OCI-LY7 (cell line): ENCODE data around the gene CSKMT. TPM values are rescaled to one million over a fixed set of nuclear protein-coding genes. Genes with fewer than 3 reads are reported as not detected.
"Not testable (repeated sequence)": the region's sequence is repeated elsewhere in the genome, so short reads cannot be mapped to it uniquely, and the experiment has no call there.

Source experiments
- BruUV-seq: library from RNA; stranded (reverse); fragments of 400-500 nt; replicated peaks from 2 replicates; lab custom pipeline; 2021; lab: Mats Ljungman, UMichigan
- CTCF ChIA-PET: fragments of 300-600 bp; sonication (Branson Sonifier 250); formaldehyde crosslinking; loops from one replicate; lab custom pipeline; 2022; ENCODE audit warnings: antibody characterized with exemption; ENCODE audit not compliant: unreplicated experiment; lab: Charles Lee
- POLR2A ChIA-PET: fragments of 300-600 bp; sonication (Branson Sonifier 250); formaldehyde crosslinking; loops from one replicate; lab custom pipeline; 2022; ENCODE audit warnings: antibody characterized with exemption; lab: Charles Lee
- DNase-seq: peaks from one replicate; pipeline ENCODE4 v3.0.0-alpha.2; 2015; ENCODE audit warnings: low spot score
- H2AFZ ChIP-seq: fragments of 200-600 bp; sonication (generic), shearing (Covaris generic); 2 replicates; pipeline ENCODE4 v1.6.1; 2014; ENCODE audit warnings: mild to moderate bottlenecking, antibody characterized with exemption, low read length, moderate library complexity
- H3K27ac ChIP-seq: fragments of 200-600 bp; sonication (generic); 2 replicates; pipeline ENCODE4 v1.5.1; 2014; ENCODE audit warnings: mixed run types, low read depth, mild to moderate bottlenecking, moderate library complexity, low read length, inconsistent platforms; ENCODE audit not compliant: poor library complexity, severe bottlenecking
- H3K36me3 ChIP-seq: fragments of 200-600 bp; sonication (generic); 2 replicates; pipeline ENCODE4 v1.6.1; 2014; ENCODE audit warnings: mild to moderate bottlenecking, antibody characterized with exemption, low read length, moderate library complexity, mixed read lengths; ENCODE audit not compliant: insufficient read depth
- H3K4me1 ChIP-seq: fragments of 200-600 bp; sonication (generic); 2 replicates; pipeline ENCODE4 v1.5.1; 2014; ENCODE audit warnings: mild to moderate bottlenecking, low read length; ENCODE audit not compliant: insufficient read depth, poor library complexity, severe bottlenecking
- H3K4me2 ChIP-seq: fragments of 200-600 bp; sonication (generic); 2 replicates; pipeline ENCODE4 v1.6.1; 2014; ENCODE audit warnings: mild to moderate bottlenecking, low read length
- H3K4me3 ChIP-seq: fragments of 200-600 bp; sonication (generic); 2 replicates; pipeline ENCODE4 v1.5.1; 2014; ENCODE audit warnings: mild to moderate bottlenecking, low read depth, low read length; ENCODE audit not compliant: poor library complexity, severe bottlenecking
- H3K79me2 ChIP-seq: fragments of 200-600 bp; sonication (generic); 2 replicates; pipeline ENCODE4 v1.6.1; 2016; ENCODE audit warnings: low read depth, mild to moderate bottlenecking, low read length, moderate library complexity, mixed read lengths; ENCODE audit not compliant: insufficient read depth
- H3K9me2 ChIP-seq: fragments of 200-600 bp; sonication (generic); 2 replicates; pipeline ENCODE4 v1.6.1; 2016; ENCODE audit warnings: mild to moderate bottlenecking, low read length, mixed read lengths; ENCODE audit not compliant: insufficient read depth
- H3K9me3 ChIP-seq: fragments of 200-600 bp; sonication (generic); 2 replicates; pipeline ENCODE4 v1.6.1; 2014; ENCODE audit warnings: mild to moderate bottlenecking, mixed run types, low read length, mixed read lengths
- H4K20me1 ChIP-seq: fragments of 200-600 bp; sonication (generic); 2 replicates; pipeline ENCODE4 v1.6.1; 2014; ENCODE audit warnings: mild to moderate bottlenecking, antibody characterized with exemption, low read length, moderate library complexity, mixed read lengths; ENCODE audit not compliant: insufficient read depth
- EZH2phosphoT487 ChIP-seq: fragments of 200-600 bp; sonication (generic); IDR thresholded peaks from 2 replicates; pipeline ENCODE4 v1.6.1; 2018; ENCODE audit warnings: low read depth, borderline replicate concordance, mild to moderate bottlenecking, mixed run types, antibody characterized with exemption, low read length, moderate library complexity, mixed read lengths
- intact Hi-C: fragments of 100-400 bp; cut with micrococcal nuclease; formaldehyde crosslinking; loops from one replicate; pipeline ENCODE4 v1.10.0; 2022; ENCODE audit not compliant: unreplicated experiment
- total RNA-seq, 2 experiments: library from RNA; depleted of rRNA in 1 of 2; stranded (reverse); fragments of >200 nt in 1 of 2; shearing (Covaris generic) in 1 of 2; gene quantifications; 2 replicates each; pipeline ENCODE4 v1.2.3, GENCODE V29; 2014 to 2022
- TF ChIP-seq, protein P1 (sequence below): fragments of 200-600 bp; sonication (generic); conservative IDR thresholded peaks from 2 replicates; pipeline ENCODE4 v1.5.1; 2014; ENCODE audit warnings: mild to moderate bottlenecking, antibody characterized with exemption, low read length, moderate library complexity, mixed read lengths

CSKMT gene
- total RNA-seq, 2 experiments from 2014 or later: 80.1 to 88.4 TPM

DNA sequence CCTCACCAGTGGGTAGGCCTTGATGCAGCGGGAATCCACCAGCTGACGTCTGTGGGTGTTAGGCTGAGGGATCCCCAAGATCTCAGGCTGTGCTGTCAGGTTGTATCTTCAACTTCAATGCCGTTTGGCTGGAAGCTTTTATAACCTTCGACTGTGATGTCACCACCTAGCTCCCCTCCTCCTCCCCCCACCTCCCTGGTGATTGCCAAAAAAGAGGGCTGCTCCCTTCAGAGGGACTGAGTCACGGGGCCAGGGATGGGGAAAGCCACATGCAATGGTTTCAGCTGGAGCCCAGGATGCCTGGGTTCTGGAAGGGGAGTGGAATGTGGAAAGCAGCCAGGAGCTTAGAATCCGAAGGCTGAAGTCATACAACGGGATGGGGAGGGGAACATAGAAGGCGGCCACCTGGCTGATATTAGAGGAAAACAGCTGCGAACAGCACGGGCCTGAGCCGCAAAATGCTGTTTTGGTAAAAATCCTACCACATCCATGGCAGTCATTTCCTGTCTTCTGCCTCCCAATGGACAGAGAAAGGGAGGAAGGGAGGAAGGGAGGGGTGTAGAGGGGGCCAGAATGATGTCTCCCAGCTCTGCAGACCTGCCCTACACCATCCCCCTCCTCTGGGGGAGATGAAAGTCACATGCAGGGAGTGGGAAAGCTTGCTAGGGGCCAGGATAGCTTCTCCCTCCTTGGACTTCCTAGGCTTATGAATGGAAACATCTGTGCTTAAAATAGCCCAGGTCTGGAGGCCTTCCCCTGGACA, 24.5 kb downstream of the CSKMT start, which contains the start of gene LRRN4CL:
LRRN4CL (minus strand) TSS at position 110 of the 763 bp plus-strand sequence. CDS start 1,022 bp downstream, outside the sequence.
- TF ChIP-seq EZH2phosphoT487: no peak
- TF ChIP-seq, protein P1, sequence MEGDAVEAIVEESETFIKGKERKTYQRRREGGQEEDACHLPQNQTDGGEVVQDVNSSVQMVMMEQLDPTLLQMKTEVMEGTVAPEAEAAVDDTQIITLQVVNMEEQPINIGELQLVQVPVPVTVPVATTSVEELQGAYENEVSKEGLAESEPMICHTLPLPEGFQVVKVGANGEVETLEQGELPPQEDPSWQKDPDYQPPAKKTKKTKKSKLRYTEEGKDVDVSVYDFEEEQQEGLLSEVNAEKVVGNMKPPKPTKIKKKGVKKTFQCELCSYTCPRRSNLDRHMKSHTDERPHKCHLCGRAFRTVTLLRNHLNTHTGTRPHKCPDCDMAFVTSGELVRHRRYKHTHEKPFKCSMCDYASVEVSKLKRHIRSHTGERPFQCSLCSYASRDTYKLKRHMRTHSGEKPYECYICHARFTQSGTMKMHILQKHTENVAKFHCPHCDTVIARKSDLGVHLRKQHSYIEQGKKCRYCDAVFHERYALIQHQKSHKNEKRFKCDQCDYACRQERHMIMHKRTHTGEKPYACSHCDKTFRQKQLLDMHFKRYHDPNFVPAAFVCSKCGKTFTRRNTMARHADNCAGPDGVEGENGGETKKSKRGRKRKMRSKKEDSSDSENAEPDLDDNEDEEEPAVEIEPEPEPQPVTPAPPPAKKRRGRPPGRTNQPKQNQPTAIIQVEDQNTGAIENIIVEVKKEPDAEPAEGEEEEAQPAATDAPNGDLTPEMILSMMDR: no peak
- no peaks in the 10 kb centered on the region for H3K79me2 ChIP-seq
- H3K9me3 ChIP-seq: no peaks in the 10 kb centered on the region
- H3K36me3 ChIP-seq: peaks cover 51% of the 10 kb centered on the region
- CTCF ChIA-PET: interaction anchor here (1.2 to 1.5 kb wide), 2 partner anchors 9 to 15 kb away, joined by 3 to 4 read pairs; no protein-coding TSS in a partner anchor
- no peak within 1 kb of the TSS for H3K27ac ChIP-seq
- no peaks in the 10 kb centered on the region for H3K4me1 ChIP-seq
- H3K4me2 ChIP-seq: no peak within 1 kb of the TSS
- no peaks in the 10 kb centered on the region for H4K20me1 ChIP-seq
- H3K4me3 ChIP-seq: no peak within 1 kb of the TSS
- no TSS peak for BruUV-seq
- POLR2A ChIA-PET: interaction anchor here (0.6 to 1.9 kb wide), 3 partner anchors 13 to 49 kb away, joined by 3 to 6 read pairs (median 4); partner anchors contain the start of gene HNRNPUL2
- no peak within 1 kb of the TSS for H2AFZ ChIP-seq
- no peaks in the 10 kb centered on the region for H3K9me2 ChIP-seq
- intact Hi-C loops: no loop called here
- no peak for DNase-seq

DNA sequence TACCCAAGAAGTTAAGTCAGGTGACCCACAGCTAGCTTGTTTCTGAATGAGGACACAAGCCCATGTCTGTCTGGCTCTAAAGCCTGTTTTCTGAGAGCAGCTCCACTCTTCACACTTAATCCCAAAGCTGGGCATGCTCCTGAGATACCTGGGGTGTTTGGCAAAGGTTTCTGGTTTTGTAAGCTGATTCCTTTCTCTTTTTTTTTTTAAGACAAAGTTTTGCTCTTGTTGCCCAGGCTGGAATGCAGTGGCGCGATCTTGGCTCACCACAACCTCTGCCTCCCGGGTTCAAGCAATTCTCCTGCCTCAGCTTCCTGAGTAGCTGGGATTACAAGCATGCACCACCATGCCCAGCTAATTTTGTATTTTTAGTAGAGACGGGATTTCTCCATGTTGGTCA, 28.5 kb downstream of the CSKMT start:
- H4K20me1 ChIP-seq, H3K27ac ChIP-seq, DNase-seq, H3K79me2 ChIP-seq, H3K4me1 ChIP-seq, BruUV-seq, CTCF ChIA-PET, H3K9me3 ChIP-seq, H3K4me3 ChIP-seq, H3K9me2 ChIP-seq, H2AFZ ChIP-seq, H3K4me2 ChIP-seq, intact Hi-C loops: not testable (repeated sequence)
- peaks cover 65% of the 10 kb centered on the region for H3K36me3 ChIP-seq
- POLR2A ChIA-PET: interaction anchor here (0.6 to 1.0 kb wide), 2 partner anchors 13 to 28 kb away, joined by 3 read pairs; partner anchors contain the start of genes C11orf98 and CSKMT

DNA sequence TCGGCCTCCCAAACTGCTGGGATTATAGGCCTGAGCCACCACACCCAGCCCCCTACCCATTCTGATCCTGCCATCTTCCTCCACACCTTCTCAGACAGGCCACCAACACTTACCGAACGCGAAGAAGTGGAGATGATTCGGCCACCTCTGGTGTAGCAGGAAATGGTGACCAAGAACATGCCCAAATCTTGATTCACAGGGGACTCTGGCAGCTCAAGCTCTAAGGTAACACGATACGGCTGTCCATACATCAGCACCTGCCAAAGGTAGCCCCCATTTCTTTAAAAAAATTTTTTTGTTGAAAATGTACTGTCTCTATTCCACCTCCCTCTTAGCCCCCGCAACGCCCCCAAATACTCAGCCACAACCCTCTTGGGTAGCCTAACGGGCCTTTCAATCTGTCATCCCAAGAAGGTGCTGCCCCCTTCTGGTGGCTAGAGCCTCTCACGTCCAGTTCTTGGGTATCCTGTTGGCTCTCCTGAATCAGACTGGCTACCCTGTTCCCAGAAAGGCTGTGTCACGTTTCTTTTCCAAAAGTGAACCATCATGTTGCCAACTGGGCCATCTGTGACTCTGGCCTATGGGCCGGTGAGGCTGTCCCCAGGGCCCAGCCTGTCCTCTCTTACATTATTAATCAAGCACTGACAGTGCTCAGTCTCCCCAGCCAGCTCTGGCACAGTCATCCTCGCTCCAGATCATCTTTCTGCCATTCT, 29.5 kb downstream of the CSKMT start:
- H3K4me3 ChIP-seq: no peak overlapping the region
- H4K20me1 ChIP-seq: no peaks in the 10 kb centered on the region
- CTCF ChIA-PET: no interaction called here
- DNase-seq: peak; percentile 76
- intact Hi-C loops: no loop called here
- H3K9me2 ChIP-seq: no peaks in the 10 kb centered on the region
- no peaks in the 10 kb centered on the region for H3K4me1 ChIP-seq
- no peak overlapping the region for H3K4me2 ChIP-seq
- no peaks in the 10 kb centered on the region for H3K79me2 ChIP-seq
- H3K36me3 ChIP-seq: peaks cover 66% of the 10 kb centered on the region
- POLR2A ChIA-PET: interaction anchor here (0.6 to 1.5 kb wide), 2 partner anchors 17 to 29 kb away, joined by 3 to 5 read pairs; partner anchors contain the start of genes C11orf98 and CSKMT
- TF ChIP-seq, protein P1: peak; percentile 95
- TF ChIP-seq EZH2phosphoT487: no peak
- no peaks in the 10 kb centered on the region for H3K9me3 ChIP-seq
- H2AFZ ChIP-seq: no peak overlapping the region
- H3K27ac ChIP-seq: no peak overlapping the region
- no TSS peak for BruUV-seq
